Measurements from ENCODE around the gene MCTP1.
A peak's percentile ranks its signal among the peaks of the same experiment; 100 is the strongest.

Gene MCTP1

DNA sequence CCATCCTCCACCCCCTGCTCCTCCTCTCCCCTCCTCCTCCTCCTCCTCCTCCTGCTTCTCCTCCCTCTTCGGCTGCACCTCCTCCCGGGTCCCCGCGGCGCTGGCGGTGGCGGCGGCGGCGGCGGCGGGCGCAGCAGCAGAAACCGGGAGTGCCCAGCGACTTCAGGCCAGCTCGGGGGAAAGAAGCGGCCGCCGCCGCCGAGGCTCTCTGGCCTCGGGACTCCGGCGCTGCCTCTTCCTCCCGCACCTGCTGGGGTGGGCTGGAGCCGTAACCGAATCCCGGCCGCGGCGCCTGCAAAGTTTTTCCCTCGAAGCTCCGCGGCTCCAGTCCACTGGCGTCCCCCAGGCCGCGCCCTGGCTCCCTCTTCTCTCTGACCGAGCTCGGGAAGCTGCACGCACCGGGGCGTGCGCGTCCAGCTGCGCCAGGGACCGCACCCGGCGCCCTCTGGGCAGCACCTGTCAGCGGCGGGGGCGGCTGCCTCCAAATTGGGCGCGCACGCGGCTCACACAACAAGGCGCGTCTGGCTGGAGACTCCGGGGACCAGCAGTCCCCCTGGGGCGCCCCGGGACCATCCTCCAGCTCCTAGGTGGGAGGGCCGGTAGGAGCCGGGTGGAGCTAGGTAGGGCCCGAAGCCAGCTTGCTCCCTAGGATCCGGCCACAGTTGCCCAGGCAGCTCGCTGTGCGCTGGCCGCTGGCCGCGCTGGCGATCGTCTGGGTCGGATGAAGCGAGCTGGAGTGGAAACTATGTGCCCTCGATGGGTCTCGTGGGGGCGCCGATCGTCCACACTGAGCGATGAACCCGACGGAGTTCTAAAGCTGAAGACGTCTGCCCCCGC is at the start of gene MCTP1:
MCTP1 (minus strand) TSS at position 523 of the 837 bp plus-strand sequence.
- no peak for DNase-seq

DNA sequence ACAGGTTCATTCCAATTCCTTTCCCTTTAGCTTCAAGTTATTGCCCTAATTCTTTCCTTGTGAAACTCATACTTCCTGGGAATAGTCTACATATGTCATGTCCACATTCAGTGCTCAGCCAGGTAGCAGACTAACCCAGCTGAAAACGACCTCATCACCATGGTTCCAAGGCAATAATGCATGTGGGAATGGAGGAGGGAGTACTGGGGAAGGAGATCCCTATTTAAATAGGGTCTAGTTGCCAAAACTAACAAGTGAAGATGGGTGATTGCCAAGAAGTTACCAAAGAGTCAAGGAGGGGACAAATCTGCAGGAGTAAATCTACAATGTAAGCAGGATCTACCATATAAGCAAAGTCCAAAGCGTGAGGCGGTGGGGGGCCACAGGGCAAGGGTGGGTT is 47.3 kb upstream of the MCTP1 start:
- DNase-seq = no peak

DNA sequence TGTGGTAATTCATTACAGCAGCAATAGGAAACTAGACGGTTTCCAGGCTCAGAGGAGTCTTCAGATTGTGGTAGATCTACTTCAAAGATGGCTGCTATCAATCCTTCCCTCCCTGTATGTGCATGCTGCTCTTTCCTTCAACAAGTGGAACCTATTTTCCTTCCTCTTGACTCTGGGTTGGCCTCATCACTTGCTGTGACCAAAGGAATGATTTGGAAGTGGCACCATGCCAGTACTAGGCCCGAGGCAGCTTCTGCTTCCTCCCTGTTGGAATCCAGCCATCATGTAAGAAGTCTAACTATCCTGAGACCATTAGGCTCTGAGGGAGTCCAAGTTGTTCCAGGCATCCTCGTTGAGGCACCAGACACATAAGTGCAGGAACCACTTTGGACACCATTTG is 46.5 kb upstream of the MCTP1 start:
- no peak for DNase-seq

DNA sequence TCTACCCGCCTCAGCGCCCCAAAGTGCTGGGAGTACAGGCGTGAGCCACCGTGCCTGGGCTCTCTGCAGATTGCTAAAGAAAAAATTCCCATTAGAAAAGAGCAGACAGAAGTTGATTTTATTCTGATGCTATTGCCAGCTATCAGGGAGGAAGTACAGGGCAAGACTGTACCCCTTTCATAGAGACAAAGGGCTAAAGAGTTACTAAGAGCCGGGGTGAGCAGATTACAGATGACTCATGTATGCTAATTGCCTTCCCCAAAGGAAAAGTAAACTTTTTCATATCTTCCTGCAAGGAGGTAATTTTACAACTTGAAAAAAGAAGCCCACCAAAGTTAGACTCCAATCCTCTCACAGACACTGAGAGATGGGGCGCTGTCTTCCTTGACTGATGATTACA is 42.3 kb upstream of the MCTP1 start:
- no peak for DNase-seq

DNA sequence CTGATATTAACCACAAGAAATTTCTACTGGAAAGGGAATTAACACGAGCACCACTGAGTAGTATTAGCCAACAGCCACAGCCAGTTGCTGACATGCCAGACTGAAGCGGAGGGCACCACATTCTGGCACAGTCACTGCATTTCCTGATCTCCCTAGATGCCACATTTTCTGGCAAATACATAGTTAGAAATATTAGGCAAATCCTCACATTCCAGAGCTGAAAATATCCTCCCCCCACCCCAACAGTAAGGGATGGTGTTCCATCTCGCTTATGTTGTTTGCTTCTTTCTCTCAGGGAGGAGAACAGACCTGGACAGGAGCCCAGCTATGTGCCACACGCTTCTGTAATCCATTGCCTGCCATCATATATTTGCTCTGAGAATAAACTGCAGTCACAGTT is 32.8 kb upstream of the MCTP1 start:
- no peak for DNase-seq

DNA sequence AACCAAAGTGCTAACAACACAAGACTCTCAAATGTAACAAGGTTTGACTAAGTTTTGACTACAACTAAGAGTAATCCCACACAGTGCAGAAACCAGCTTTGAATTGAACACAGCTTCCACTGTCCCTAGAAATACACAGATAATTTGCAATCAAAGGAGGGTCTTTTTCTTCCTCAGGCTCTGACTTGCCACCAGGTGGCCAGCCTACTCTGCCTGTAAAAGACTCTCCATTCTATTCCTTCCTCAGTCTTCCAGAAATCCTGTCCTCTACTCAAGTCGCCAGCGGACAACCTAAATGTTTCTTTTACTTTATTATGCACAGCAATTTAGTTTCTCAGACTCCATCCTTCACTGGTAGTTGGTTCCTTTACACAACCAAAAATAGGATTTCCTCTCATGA is 32.2 kb upstream of the MCTP1 start:
- no peak for DNase-seq

- no peak for DNase-seq
Observed at GRCh38 chr5:95304711-95305110, 19.8 kb upstream of the MCTP1 start.

GRCh38 chr5:95298651-95299050 is 13.8 kb upstream of the MCTP1 start:
- DNase-seq = no peak

- DNase-seq = no peak
Observed at GRCh38 chr5:95296291-95296690, 11.4 kb upstream of the MCTP1 start.

DNA sequence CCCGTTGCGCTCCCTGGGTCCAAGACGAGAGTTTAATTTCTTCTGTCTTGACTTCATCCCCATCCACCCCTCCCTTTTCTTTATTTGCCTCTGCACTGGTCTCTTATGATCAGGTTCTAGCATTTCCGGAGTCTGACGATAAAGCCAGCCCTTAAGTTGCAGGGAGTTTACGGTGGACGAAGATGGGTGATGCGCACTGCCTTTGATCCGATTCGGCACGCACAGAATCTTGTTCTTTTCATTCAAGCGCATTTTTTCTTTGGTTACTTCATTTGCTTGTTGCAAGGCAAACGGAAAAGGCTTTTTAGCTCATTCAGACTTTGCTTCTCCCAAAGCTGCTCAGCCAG is 488 bp upstream of the MCTP1 start:
- DNase-seq = no peak

DNA sequence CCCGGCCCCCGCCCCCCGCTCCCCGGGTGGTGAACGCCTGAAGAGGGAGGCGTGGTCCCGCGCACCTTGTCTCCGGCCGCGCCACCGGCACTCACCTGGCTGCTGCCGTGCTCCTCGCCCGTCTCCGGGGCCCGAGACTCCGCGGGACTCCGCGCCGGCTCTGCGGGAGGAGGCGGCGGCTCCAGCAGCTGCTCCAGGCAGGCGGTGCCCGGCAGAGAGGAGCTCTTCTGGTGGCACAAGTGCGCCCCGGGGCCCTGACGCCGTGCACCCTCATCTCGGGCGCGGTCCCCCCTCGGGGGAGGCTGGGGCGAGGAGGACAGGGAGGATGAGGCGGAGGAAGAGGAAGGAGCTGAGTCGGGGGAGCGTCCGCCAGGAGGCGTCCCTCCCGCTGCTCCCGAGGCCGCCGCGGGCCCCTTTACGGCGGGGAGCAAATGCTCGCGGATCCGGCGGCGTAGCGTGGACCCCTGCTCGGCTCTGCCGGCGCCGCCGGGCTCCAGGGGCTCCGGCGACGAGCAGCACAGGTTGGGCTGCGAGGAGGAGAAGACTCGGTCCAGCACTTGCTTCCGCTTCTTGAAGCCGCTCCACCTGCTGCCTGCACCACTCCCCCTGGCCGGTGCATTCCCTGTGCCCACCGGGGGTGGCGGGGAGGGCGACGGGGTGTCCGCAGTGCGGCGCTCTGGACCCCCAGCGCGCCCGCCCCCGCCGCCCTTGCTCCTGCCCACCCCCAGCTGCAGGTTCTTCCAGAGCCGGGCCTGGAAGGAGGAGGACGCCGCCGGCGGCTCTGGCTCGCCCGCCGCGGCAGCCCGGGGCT is 928 bp downstream of the MCTP1 start:
- no peak for DNase-seq

- no peak for DNase-seq
Observed at GRCh38 chr5:95283022-95283615, 1.8 kb downstream of the MCTP1 start.

DNA sequence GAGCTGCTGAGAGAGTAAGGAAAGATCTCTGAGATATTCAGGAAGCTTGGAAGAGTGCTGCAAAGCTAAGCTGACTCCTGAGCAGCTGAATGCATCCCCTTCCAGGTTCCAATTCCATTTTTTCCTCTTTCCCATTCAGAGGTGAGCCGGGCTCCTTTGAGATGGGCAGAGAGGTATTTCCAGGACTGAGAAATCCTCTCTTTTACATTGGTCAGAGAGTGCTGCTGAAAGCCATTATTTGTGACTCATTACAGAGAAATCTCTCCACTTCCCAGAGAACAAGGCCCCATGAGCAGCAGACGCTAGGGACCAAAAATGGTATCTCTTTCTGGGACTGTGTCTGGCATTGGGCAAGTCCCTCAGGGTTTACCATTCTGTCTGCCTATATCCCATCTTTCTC is 3.7 kb downstream of the MCTP1 start:
- DNase-seq = no peak

GRCh38 chr5:95280401-95281095 is 4.3 kb downstream of the MCTP1 start:
- DNase-seq = no peak

GRCh38 chr5:95274011-95274410 is 10.9 kb downstream of the MCTP1 start:
- no peak for DNase-seq

- no peak for DNase-seq
Observed at GRCh38 chr5:95272316-95272929, 12.5 kb downstream of the MCTP1 start.

- no peak for DNase-seq
Observed at GRCh38 chr5:95262933-95263660, 21.8 kb downstream of the MCTP1 start.

DNA sequence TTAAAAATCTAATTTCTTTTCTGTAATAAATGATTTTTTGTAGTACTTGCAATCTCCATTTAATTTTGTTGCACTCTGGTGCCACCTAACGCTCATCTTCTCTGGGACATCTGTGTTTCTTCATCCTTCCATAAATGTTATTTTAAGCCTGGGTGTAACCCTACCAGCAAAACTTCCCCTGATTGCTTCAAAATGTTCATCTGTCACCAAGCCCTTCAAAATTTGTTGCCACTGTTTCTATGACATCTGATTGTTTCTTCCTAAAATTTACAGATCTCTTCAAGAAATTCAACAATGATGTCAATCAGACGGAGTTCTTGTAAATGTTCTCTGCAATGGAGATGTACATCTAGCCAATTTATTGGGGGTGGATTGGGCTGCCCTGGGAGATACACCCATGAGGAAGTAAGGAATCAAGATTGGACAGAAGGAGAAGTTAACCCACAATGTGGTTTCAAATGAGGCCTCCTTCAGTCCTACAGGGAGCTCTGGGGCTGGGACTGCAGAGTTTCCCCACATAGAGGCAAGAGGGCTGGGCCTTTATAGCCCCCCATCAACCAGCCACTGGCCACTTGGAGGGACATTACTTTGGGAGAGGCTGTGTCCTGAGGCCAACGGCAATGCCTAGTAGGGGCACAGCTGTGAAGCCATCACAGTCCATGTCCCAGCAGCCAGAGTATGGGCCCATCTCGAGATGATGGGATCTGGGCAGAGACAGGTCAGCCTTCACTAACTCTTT is 23.3 kb downstream of the MCTP1 start:
- DNase-seq = peak; percentile 66

- no peak for DNase-seq
Observed at GRCh38 chr5:95256991-95257390, 27.9 kb downstream of the MCTP1 start.

DNA sequence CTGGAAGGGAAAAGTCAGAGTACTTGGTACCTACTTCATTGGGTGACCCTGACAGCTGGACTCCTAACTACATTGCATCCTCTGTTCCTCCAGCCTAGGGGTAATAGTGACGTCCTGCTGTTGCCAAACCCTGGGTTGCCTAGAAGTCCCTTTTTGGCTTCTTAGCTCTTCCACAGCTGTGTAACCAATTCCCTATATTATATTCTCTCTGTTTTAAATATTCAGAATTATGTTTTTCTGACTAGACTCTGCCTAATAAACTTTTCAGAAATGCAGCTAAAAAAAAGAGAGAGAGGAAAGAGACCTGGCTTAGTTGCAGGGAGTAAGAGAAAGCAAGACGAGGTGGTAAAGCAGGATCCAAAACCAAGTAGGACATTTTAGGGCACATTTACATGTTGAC is 28.4 kb downstream of the MCTP1 start:
- DNase-seq = no peak

- no peak for DNase-seq
Observed at GRCh38 chr5:95252801-95253200, 32.1 kb downstream of the MCTP1 start.

Data from SIG-M5 (cell line).